ENCODE measurements around the gene AKAP11.
A peak's percentile ranks its signal among the peaks of the same experiment; 100 is the strongest.

AKAP11 gene

GRCh38 chr13:42334329-42334706, 62.4 kb downstream of the AKAP11 start:
- no peak for DNase-seq

- DNase-seq, result no peak
Measured at GRCh38 chr13:42337808-42338600, 66.1 kb downstream of the AKAP11 start.

GRCh38 chr13:42345367-42345766, 73.4 kb downstream of the AKAP11 start:
- DNase-seq, result no peak

- DNase-seq, result no peak
Measured at GRCh38 chr13:42348576-42348975, 76.6 kb downstream of the AKAP11 start.

GRCh38 chr13:42350141-42350540, 78.2 kb downstream of the AKAP11 start:
- DNase-seq, result no peak

GRCh38 chr13:42354241-42355091, 82.5 kb downstream of the AKAP11 start:
- DNase-seq, result peak; percentile 20

GRCh38 chr13:42355092-42355485, 83.1 kb downstream of the AKAP11 start:
- no peak for DNase-seq

GRCh38 chr13:42355491-42356183, 83.7 kb downstream of the AKAP11 start:
- no peak for DNase-seq

- no peak for DNase-seq
Measured at GRCh38 chr13:42356184-42356575, 84.2 kb downstream of the AKAP11 start.

GRCh38 chr13:42360046-42360574, 88.2 kb downstream of the AKAP11 start:
- DNase-seq, result no peak

GRCh38 chr13:42361701-42362100, 89.7 kb downstream of the AKAP11 start:
- DNase-seq, result no peak

GRCh38 chr13:42363941-42364612, 92.1 kb downstream of the AKAP11 start:
- no peak for DNase-seq

- no peak for DNase-seq
Measured at GRCh38 chr13:42364613-42365000, 92.7 kb downstream of the AKAP11 start.

GRCh38 chr13:42367831-42368230, 95.9 kb downstream of the AKAP11 start:
- peak; percentile 6 for DNase-seq

GRCh38 chr13:42369071-42369797, 97.3 kb downstream of the AKAP11 start:
- DNase-seq, result no peak

- no peak for DNase-seq
Measured at GRCh38 chr13:42370229-42370628, 98.3 kb downstream of the AKAP11 start.

Data from NCI-H226 (cell line).